ENCODE results near the gene ZMIZ1.
A peak's percentile ranks its signal among the peaks of the same experiment; 100 is the strongest.

The ZMIZ1 gene

DNA sequence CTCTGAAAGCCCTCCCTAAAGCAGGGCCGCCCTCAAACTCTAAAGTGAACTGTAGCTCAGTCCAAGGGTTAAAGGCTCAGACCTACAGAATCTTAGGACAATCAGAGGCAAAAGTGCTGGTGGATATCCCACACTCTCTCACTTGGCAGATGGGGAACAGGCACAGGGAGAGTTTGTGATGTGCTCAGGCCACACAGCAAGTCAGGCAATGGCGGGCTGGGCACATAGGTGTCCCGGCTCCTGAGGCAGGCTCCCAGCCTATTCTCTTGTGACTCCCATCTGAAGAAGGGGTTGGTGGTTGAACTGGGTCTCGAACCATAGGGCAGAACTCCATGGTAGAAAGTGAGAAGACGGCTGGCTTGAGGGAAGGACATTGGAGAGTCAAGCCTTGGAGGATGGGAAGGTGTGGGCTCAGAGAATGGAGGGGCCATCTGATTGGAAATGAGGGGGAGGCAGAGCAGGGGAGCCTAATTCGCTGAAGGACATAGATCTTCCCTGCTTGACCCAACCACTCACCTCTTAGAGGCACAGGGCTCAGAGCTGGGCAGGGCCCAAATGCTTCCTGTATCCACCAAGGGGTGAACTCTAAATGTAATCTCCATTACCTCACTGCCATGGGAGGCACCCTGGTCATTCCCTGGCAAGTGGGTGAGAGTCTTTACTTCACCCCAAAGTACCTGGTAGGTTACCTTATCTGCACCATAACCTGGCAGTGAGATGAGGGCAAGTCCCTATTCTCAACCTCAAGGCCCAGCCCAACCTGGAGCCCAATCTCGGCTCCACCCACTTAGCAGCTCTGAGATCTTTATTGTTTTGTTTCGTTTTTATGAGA lies 4.9 kb upstream of the ZMIZ1 start:
- Mint-ChIP-seq H3K27ac (no peak overlapping the region), H3K9me3 (no peaks in the 10 kb centered on the region), H3K27me3 (no peaks in the 10 kb centered on the region), H3K4me1 (ENCODE audit: low read depth) (peaks cover 37% of the 10 kb centered on the region), H3K4me3 (no peak overlapping the region), H3K36me3 (ENCODE audit: low read depth) (no peaks in the 10 kb centered on the region)
- no peak for DNase-seq

DNA sequence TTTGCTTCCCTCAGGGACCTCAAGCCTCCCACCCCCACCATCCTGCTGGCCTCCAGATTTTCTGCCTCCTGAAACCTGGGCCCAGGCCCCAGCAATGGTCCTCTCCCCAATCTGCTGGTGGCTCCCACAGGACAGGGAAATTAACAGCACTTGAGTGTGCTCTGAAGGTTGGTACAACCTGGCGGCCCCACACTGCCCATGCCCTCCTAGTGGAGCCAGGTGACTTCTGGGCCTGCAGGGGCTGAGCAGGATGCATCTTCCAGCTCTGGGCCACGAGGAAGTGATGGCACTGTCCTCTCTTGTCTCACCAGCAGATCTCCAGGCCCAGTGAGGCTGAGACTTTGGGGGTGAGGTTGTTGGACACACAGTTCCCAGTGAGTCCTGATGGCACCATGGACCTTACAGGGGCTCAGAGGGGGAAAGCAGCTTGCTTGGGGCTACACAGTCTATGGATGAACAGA lies 3.6 kb upstream of the ZMIZ1 start:
- Mint-ChIP-seq H3K36me3 (ENCODE audit: low read depth) (no peaks in the 10 kb centered on the region), H3K27ac (no peak overlapping the region), H3K27me3 (no peaks in the 10 kb centered on the region), H3K4me1 (ENCODE audit: low read depth) (peaks cover 41% of the 10 kb centered on the region), H3K9me3 (no peaks in the 10 kb centered on the region), H3K4me3 (no peak overlapping the region)
- no peak for DNase-seq

- no peak overlapping the region for H3K4me3 Mint-ChIP-seq
- H3K4me1 Mint-ChIP-seq (ENCODE audit: low read depth) = peaks cover 43% of the 10 kb centered on the region
- H3K9me3 Mint-ChIP-seq = no peaks in the 10 kb centered on the region
These were observed 2.9 kb upstream of the ZMIZ1 start for GRCh38 chr10:79065853-79066252.

DNA sequence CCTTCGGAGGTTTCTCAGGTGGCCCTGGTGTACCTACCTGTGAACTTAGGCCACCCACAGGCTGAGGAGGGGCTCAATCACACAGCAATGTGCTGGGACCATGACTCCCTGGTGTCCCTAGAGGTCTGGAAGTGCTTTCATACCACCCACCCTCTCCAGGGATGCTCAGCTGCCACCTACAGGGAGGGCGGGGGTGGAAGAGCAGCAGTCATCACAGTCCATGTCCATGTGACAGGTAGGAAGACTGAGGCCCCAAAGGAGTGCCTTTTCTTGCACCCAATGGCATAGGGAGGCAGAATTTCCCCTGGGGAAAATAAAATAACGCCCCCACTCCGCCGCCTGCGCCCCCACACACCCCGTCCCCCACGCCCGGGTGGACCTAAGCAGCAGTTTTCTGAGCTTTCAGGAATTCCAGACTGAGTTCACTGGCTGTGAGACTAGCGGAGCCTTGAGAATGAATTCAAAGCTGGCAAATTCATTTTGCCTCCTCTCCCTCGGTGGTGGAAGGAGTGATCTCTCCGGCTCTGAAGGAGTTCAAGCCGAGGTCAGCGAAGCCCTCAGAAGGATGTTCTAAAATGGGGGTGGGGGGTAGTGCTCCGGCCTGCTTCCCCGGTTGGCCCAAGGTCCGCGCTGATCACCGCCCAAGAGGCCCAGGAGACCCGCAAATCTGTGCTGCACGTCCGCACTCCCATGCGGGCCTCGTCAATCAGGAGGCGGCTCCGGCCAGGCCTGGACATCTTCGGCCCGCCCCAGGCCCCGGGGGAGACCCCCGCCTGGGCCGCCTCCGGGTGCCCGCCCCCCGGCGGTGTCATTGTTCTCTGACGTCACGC lies 2.1 kb upstream of the ZMIZ1 start:
- peaks cover 8% of the 10 kb centered on the region for H3K27me3 Mint-ChIP-seq
- H3K4me1 Mint-ChIP-seq (ENCODE audit: low read depth) = peaks cover 50% of the 10 kb centered on the region
- no peak overlapping the region for H3K27ac Mint-ChIP-seq
- peak overlapping the region; percentile 48 for H3K4me3 Mint-ChIP-seq
- no peaks in the 10 kb centered on the region for H3K9me3 Mint-ChIP-seq
- H3K36me3 Mint-ChIP-seq (ENCODE audit: low read depth) = no peaks in the 10 kb centered on the region
- DNase-seq = no peak

More at GRCh38 chr10:79065853-79066252, 2.9 kb upstream of the ZMIZ1 start:
- Mint-ChIP-seq H3K27ac (no peak overlapping the region), H3K27me3 (peaks cover 1% of the 10 kb centered on the region), H3K36me3 (ENCODE audit: low read depth) (no peaks in the 10 kb centered on the region)
- DNase-seq = no peak

GRCh38 chr10:79067241-79068202 lies 1.2 kb upstream of the ZMIZ1 start:
- Mint-ChIP-seq H3K4me1 (ENCODE audit: low read depth) (peaks cover 53% of the 10 kb centered on the region), H3K9me3 (no peaks in the 10 kb centered on the region), H3K36me3 (ENCODE audit: low read depth) (no peaks in the 10 kb centered on the region), H3K4me3 (peak overlapping the region; percentile 74), H3K27ac (peak overlapping the region; percentile 31), H3K27me3 (peaks cover 8% of the 10 kb centered on the region)
- peak; percentile 90 for DNase-seq

- peaks cover 8% of the 10 kb centered on the region for H3K27me3 Mint-ChIP-seq
- peaks cover 48% of the 10 kb centered on the region for H3K4me1 Mint-ChIP-seq (ENCODE audit: low read depth)
- H3K9me3 Mint-ChIP-seq = no peaks in the 10 kb centered on the region
- peak overlapping the region; percentile 74 for H3K4me3 Mint-ChIP-seq
- H3K27ac Mint-ChIP-seq = no peak overlapping the region
- no peaks in the 10 kb centered on the region for H3K36me3 Mint-ChIP-seq (ENCODE audit: low read depth)
- peak; percentile 70 for DNase-seq
These were observed 584 bp upstream of the ZMIZ1 start for GRCh38 chr10:79068203-79068561.

DNA sequence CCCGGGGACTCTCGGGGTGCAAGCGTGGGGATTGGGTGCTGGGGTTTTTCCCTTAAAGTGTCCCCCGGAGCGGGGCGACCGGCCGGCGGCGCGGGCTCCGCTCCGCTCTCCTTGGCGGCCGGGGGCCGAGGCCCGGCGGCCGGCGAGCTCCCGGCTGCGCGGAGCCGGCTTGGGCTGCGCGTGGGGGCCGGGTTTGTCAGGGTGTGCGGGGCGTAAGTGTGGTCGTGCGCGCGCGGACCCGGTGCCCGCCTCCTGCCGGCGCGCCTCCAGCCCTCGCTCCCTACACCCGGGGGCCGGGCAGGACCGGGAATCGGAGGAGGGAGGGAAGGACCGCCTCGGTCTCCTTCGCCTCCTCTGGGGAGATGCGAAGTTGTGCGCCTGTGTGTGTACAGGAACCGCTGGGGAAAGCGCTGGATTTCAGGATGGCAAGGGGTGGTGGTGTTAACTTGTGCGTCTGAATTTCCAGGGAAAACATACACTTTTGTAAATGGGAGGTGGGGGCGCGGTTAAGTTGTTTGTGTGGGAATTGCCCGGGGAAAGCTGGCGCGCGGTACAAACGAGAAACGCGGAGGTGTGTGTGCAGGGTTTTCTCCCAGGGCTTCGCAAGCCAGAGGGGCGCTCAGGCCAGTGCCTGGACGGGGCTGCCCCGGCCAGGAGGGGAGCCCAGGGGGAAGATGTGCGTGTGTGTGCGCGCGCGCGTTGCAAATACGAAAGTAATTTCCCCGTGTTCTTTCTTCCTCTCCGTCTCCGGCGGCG lies 737 bp downstream of the ZMIZ1 start:
- peak overlapping the region; percentile 85 for H3K4me3 Mint-ChIP-seq
- H3K9me3 Mint-ChIP-seq = no peaks in the 10 kb centered on the region
- DNase-seq = peak; percentile 66
- H3K27me3 Mint-ChIP-seq = peaks cover 8% of the 10 kb centered on the region
- H3K36me3 Mint-ChIP-seq (ENCODE audit: low read depth) = no peaks in the 10 kb centered on the region
- H3K4me1 Mint-ChIP-seq (ENCODE audit: low read depth) = peaks cover 37% of the 10 kb centered on the region
- H3K27ac Mint-ChIP-seq = peak overlapping the region; percentile 79

DNA sequence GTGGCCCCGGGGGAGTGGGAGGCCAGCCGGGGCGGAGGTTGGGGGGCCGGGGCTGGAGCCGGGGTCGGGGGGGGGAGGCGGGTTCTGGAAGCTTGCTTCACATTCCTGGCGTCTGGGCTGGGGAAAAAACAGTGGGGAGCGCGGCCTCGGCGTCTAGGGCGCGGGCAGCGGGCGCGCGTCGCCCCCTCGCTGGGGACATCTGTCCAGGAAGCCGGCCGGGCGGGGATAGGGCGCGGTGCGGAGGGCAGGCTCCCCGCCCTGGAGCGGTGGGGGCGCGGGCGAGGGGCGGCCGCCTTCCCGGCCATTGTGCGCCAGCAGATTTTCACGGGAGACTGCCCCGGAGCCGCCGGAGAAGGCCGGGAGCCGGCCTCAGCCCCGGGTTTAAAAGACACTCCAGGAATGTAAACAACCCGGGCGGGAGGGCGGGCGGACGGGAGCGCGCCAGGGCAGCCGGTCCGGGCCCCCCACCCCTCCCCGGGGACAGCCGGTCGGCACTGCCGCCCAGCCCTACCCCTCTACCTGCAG lies 1.4 kb downstream of the ZMIZ1 start:
- Mint-ChIP-seq H3K9me3 (no peaks in the 10 kb centered on the region), H3K4me1 (ENCODE audit: low read depth) (peaks cover 30% of the 10 kb centered on the region), H3K27ac (peak overlapping the region; percentile 79), H3K4me3 (peak overlapping the region; percentile 85), H3K27me3 (peaks cover 8% of the 10 kb centered on the region), H3K36me3 (ENCODE audit: low read depth) (no peaks in the 10 kb centered on the region)
- DNase-seq = no peak

- H3K36me3 Mint-ChIP-seq (ENCODE audit: low read depth) = no peaks in the 10 kb centered on the region
- no peaks in the 10 kb centered on the region for H3K9me3 Mint-ChIP-seq
- H3K27me3 Mint-ChIP-seq = peaks cover 8% of the 10 kb centered on the region
- H3K4me1 Mint-ChIP-seq (ENCODE audit: low read depth) = peaks cover 30% of the 10 kb centered on the region
- H3K4me3 Mint-ChIP-seq = peak overlapping the region; percentile 75
- peak; percentile 55 for DNase-seq
- no peak overlapping the region for H3K27ac Mint-ChIP-seq
These were observed 2.0 kb downstream of the ZMIZ1 start for GRCh38 chr10:79070606-79071395.

DNA sequence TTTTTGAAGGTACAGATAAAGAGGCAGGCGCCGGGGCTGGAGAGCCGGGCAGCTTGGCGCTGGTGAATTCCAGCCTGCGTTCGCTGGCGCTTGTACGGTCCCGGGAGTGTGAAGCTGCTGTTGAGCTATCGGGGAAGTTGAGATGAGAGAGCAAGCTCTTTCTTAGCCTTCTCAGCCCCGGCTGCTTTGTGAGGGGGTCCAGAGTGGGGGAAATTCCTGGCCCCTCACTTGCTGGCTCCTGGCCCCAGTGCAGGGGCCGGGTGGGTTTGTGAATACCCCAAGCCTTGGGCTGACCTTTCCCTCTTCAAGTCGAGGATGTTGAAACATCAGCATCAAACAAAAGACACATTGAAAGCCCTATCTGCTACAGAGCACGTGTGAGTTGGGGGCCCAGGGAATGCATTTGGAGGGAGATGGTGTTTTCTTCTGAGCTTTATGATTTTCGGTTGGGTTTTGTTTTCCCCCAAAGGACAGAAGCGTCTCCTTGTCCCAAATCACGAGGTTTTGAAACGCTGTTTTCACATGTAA lies 2.7 kb downstream of the ZMIZ1 start:
- Mint-ChIP-seq H3K4me3 (peak overlapping the region; percentile 75), H3K27ac (no peak overlapping the region), H3K36me3 (ENCODE audit: low read depth) (no peaks in the 10 kb centered on the region), H3K4me1 (ENCODE audit: low read depth) (peaks cover 33% of the 10 kb centered on the region), H3K27me3 (peaks cover 8% of the 10 kb centered on the region), H3K9me3 (no peaks in the 10 kb centered on the region)
- DNase-seq = no peak

- Mint-ChIP-seq H3K27me3 (peaks cover 8% of the 10 kb centered on the region), H3K4me1 (ENCODE audit: low read depth) (peaks cover 29% of the 10 kb centered on the region), H3K4me3 (no peak overlapping the region), H3K27ac (no peak overlapping the region), H3K36me3 (ENCODE audit: low read depth) (no peaks in the 10 kb centered on the region), H3K9me3 (no peaks in the 10 kb centered on the region)
- DNase-seq = no peak
These were observed 3.3 kb downstream of the ZMIZ1 start for GRCh38 chr10:79072041-79072441.

GRCh38 chr10:79072994-79073645 lies 4.4 kb downstream of the ZMIZ1 start:
- H3K9me3 Mint-ChIP-seq = no peaks in the 10 kb centered on the region
- no peak for DNase-seq
- peaks cover 23% of the 10 kb centered on the region for H3K4me1 Mint-ChIP-seq (ENCODE audit: low read depth)
- peaks cover 8% of the 10 kb centered on the region for H3K27me3 Mint-ChIP-seq
- H3K4me3 Mint-ChIP-seq = no peak overlapping the region
- no peak overlapping the region for H3K27ac Mint-ChIP-seq
- no peaks in the 10 kb centered on the region for H3K36me3 Mint-ChIP-seq (ENCODE audit: low read depth)
